B cell (primary cell): ENCODE results near the gene RIN2.

Source experiments
- CTCF ChIP-seq: fragments of 200-600 bp; IDR thresholded peaks from one replicate; pipeline ENCODE4 v1.8.0; 2022; ENCODE audit warnings: antibody characterized with exemption, mild to moderate bottlenecking
- EZH2 ChIP-seq: IDR thresholded peaks from 2 replicates; pipeline ENCODE4 v1.6.1; 2012; ENCODE audit warnings: borderline replicate concordance, low read depth, mild to moderate bottlenecking, moderate library complexity, low read length; ENCODE audit not compliant: insufficient read depth, poor library complexity, severe bottlenecking

DNA sequence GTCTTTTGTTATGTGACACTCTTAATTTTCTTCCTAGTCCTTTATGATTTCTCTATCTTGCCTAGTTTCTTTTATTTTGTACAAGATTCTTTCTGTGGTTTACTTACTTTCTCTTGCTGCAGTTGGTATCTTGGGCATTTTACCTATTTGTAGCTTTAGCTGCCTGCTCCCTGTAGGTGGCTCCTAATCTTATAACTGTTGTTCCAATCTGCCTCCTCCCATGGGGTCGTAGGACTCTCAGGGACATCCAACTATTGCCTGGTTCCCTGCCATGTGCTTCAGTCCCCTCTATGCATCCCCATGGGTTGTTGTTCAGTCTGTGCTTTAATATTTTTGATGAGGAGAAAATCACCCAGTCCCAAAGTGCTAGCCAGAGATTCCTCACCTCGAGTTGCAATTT lies 31.4 kb downstream of the RIN2 start:
- TF ChIP-seq EZH2: no peak
- TF ChIP-seq CTCF: no peak
